C4-2B (cell line): ENCODE data around the gene BRD4.

Experiments
- ZFX ChIP-seq: fragments of 450-650 bp; IDR thresholded peaks from 2 replicates; pipeline ENCODE4 v1.6.1; 2017
- TF ChIP-seq, protein P1 (sequence below): fragments of 450-650 bp; conservative IDR thresholded peaks from 2 replicates; pipeline ENCODE4 v1.5.1; 2017; ENCODE audit warnings: mild to moderate bottlenecking

GRCh38 chr19:15188851-15189250 lies 143.5 kb downstream of the BRD4 start:
- TF ChIP-seq, protein P1, sequence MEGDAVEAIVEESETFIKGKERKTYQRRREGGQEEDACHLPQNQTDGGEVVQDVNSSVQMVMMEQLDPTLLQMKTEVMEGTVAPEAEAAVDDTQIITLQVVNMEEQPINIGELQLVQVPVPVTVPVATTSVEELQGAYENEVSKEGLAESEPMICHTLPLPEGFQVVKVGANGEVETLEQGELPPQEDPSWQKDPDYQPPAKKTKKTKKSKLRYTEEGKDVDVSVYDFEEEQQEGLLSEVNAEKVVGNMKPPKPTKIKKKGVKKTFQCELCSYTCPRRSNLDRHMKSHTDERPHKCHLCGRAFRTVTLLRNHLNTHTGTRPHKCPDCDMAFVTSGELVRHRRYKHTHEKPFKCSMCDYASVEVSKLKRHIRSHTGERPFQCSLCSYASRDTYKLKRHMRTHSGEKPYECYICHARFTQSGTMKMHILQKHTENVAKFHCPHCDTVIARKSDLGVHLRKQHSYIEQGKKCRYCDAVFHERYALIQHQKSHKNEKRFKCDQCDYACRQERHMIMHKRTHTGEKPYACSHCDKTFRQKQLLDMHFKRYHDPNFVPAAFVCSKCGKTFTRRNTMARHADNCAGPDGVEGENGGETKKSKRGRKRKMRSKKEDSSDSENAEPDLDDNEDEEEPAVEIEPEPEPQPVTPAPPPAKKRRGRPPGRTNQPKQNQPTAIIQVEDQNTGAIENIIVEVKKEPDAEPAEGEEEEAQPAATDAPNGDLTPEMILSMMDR, result no peak
- no peak for TF ChIP-seq ZFX
